HG02884 (cell line): ENCODE results near the gene CORO2B.

Experiments used
- ATAC-seq: cut with Tn5 transposase; IDR thresholded peaks from one replicate; pipeline ENCODE4 v1.9.1; 2021; ENCODE audit warnings: mild to moderate bottlenecking, moderate library complexity; ENCODE audit not compliant: unreplicated experiment

Gene CORO2B

GRCh38 chr15:68695061-68695595, 116.3 kb downstream of the CORO2B start:
- ATAC-seq = no peak

GRCh38 chr15:68696414-68697363, 117.9 kb downstream of the CORO2B start:
- no peak for ATAC-seq

- ATAC-seq = no peak
These were observed 119.2 kb downstream of the CORO2B start for GRCh38 chr15:68697711-68698690.

GRCh38 chr15:68698708-68699107, 119.9 kb downstream of the CORO2B start:
- no peak for ATAC-seq

- ATAC-seq = no peak
These were observed 120.5 kb downstream of the CORO2B start for GRCh38 chr15:68699124-68699880.

DNA sequence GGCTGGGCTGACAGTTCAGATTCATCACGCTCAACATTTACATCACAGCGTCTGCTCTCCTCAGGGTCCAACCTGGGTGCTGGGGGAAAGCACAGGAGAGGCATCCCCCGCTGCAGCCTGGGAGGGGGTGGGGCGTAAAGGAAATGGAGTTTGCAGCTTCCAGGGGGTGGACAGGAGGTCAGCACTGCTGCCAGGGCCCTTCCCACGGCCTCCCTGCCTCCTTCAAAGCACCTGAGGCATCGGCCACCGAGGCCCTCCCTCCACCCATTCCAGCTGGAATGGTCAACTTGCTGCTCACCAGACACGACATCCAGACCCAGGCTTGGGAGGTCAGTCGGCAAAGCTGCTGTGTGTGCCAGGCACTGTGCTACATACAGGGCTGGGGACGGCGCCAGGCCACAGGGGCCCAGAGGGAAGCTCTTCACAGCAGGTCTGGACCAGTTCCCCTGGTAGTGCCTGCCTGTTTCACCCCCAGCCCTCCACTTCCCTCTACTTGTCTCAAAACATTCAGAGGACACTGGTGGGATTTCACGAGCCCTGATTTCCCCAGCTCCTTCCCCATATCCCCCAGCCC, 121.2 kb downstream of the CORO2B start:
- no peak for ATAC-seq

DNA sequence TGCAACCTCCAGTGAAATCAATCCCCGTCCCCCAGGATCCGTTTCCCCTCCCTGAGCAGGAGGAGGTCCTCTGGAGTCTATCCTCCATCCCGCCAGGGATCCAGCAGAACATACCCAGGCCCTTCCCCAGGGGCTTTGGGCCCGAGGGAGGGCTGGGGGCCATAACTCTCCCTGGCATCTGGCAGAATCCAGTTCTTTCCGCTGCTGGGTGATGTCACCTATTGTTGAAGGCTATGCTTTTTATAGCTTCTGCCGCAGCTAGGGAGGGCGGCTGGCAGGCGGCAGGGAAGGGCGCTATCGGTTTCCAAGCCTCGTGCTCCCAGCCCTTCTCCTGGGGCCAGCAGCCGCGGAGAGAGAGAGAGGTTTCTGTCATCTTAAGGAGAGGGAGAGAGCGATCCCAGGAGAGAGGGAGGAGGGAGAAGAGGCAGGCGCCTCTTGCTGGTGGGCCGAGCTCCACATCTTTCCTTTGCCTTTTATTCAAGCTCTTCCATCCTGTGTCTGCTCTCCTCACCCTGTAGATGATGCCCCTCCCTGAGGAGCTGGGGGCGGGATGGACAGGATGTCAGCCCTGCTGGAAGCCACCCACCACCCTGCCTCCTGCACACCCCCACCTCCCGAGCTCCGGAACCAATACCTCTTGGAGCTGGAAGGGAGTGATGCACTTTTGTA, 121.8 kb downstream of the CORO2B start:
- ATAC-seq = no peak

GRCh38 chr15:68701886-68702285, 123.1 kb downstream of the CORO2B start:
- ATAC-seq = no peak

DNA sequence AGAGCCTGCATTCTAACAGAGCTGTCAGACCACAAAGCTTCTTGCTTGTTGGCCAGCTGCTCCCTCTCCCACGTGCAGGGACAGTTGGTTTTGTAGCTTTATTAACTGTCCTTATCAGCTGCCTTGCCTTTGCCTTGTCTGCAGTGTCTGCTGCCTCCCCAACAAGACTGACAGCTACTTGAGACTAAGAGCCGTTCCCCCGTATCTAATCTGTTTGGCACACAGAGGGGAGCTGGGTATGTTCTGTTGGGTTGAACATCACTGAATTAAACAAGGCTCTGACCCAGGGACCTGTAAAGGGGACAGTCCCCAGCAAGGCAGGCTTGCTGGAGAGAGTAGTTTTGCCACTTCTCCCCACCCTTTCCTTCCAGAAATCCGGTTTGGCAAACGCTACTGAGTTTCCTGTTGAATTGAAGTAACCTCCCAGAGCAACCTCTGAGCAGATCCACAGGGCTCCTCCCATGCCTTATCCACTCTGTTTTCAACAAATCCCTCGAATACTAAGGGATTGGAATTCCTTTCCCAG, 125.8 kb downstream of the CORO2B start:
- ATAC-seq = no peak

DNA sequence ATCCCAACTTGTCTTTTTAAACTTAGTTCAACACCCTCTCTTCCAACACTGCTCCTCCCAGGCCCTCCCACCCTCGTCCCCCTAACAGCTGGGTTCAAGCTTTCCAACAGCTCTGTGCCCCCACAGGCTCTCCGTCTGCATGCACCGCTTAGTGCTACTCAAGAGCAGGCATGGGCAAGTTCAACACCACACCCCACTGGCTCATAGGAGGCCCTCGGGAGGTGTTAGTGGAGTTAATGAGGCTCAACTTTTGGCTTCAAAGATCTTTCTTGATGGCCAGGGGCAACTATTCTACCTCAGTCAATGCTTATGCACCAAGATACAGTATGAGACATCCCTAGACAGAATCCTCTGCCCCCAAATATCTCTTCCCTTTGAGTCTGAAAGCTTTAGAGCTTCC, 127.5 kb downstream of the CORO2B start:
- no peak for ATAC-seq

- no peak for ATAC-seq
These were observed 128.1 kb downstream of the CORO2B start for GRCh38 chr15:68706931-68707330.

DNA sequence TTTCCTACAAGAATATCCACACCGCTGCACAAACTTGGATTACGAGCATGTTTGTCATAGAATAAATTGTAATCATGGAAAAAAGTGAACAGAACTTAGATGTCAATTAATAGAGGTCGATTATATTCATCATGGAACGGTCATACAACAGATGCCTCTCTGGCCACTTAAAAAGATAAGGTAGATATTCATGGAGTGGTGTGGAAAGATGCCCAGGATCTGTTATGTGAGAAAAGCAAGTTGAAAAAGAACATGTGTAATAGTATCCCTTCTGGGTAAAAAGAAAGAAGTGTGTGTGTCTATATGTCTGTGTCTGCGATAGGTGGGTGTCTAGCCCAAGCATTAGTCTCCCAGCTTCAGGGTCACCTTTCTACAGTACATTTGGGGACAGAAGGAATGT, 128.6 kb downstream of the CORO2B start:
- no peak for ATAC-seq

GRCh38 chr15:68709876-68710275, 131.1 kb downstream of the CORO2B start:
- ATAC-seq = no peak

GRCh38 chr15:68710536-68710935, 131.7 kb downstream of the CORO2B start:
- no peak for ATAC-seq

DNA sequence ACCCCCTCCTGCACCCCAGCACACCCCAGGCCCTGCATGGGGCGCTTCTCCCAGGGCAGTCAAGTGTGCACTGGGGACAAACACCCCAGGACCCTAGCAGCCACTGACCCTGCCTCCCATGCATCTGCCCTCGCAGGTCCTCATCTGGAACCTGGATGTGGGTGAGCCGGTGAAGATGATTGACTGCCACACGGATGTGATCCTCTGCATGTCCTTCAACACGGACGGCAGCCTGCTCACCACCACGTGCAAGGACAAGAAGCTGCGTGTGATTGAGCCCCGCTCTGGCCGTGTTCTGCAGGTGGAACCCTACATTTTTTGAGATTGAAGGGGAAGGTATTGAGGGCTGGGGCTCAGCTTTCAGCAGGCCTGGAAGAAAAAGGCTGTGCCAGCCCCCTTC, 132.6 kb downstream of the CORO2B start:
- no peak for ATAC-seq

DNA sequence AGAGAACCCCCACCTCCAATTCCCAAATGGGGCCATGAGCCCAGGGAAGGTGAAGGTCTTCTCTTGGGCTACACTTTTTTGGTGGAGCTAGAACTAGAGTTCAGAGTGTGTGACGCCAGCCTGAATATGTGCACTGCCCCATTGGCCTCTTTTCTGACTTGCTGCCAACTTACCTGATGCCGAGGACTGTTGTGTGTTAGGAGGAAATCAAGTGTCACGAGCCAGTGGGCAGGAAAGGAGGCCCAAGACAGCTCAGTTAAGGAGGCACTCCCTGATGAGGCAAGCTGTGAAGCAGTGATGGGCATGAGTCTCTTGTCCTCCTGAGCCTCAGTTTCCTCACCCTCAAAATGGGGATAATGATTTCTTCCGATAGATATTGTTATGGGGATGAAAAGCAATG, 134.1 kb downstream of the CORO2B start:
- ATAC-seq = no peak

- ATAC-seq = no peak
These were observed 135.1 kb downstream of the CORO2B start for GRCh38 chr15:68713874-68714273.

DNA sequence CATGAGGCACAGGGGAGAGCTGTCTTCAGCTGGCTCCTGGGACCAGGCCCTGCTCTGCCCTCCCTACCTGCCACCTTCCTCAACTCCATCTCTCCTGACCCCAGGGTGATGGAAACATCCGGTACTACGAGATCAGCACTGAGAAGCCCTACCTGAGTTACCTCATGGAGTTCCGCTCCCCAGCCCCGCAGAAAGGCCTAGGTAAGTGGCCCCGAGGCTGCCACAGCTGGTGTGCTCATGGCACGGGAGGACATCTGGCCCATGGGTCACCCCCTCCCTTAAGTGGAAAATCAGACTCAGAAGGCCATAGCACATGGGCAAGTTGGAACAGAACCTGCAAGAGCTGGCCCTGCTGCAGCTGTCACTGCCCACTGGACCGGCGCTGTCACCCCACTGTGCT, 136.3 kb downstream of the CORO2B start:
- no peak for ATAC-seq

DNA sequence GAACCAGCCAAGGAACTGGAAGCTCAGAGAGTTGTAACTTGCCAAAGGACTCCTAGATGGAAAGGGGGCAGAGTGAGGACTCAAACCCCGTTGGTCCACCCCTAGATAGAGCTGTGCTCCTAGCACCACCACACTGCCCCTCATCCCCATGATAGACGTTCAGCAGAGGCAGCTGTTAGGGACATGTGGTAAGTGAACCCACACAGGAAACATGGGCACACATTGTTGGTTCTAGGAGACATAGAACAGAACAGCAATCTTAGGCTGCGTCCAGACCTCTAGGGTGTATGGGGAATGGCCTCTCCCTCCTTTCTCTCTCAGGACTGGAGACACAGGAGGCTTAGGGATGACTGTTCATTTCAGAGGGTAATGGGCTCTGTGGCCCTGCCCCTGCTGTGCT, 139.2 kb downstream of the CORO2B start:
- ATAC-seq = no peak
